Transverse colon (tissue), 4 donors: Measurements from ENCODE around the gene FHAD1.

Experiments used
- CTCF ChIP-seq, 5 experiments: fragments of 200-600 bp in 3 of 5; fragments of 450-650 bp in 2 of 5; sonication (generic) in 3 of 5; IDR thresholded peaks; 1 replicate in 2 of 5; 2 replicates in 3 of 5; pipeline ENCODE4 v1.5.1; 2016 to 2017; ENCODE audit warnings: antibody characterized with exemption in 5 of 5, inconsistent platforms in 3 of 5, mild to moderate bottlenecking in 2 of 5, moderate library complexity in 1 of 5
- EP300 ChIP-seq: sonication (generic); formaldehyde crosslinking; IDR thresholded peaks from one replicate; pipeline ENCODE4 v1.6.1; 2017; ENCODE audit warnings: antibody characterized with exemption, low read depth
- POLR2A ChIP-seq: fragments of 450-650 bp; IDR thresholded peaks from one replicate; pipeline ENCODE4 v1.6.1; 2016; ENCODE audit warnings: antibody characterized with exemption, mild to moderate bottlenecking, moderate library complexity
- POLR2AphosphoS5 ChIP-seq, 3 donors: sonication (generic); formaldehyde crosslinking; IDR thresholded peaks; one replicate each; pipeline ENCODE4 v1.6.1; 2016; ENCODE audit warnings: antibody characterized with exemption in 3 of 3

- TF ChIP-seq EP300 (no peak), CTCF (IDR thresholded peaks at IDR 0.05) (no peak), POLR2AphosphoS5 (IDR thresholded peaks at IDR 0.05) (no peak), POLR2A (no peak)
These were observed 69.5 kb downstream of the FHAD1 start for GRCh38 chr1:15316510-15316909.
